ENCODE measurements around the gene NDP.

The NDP gene

DNA sequence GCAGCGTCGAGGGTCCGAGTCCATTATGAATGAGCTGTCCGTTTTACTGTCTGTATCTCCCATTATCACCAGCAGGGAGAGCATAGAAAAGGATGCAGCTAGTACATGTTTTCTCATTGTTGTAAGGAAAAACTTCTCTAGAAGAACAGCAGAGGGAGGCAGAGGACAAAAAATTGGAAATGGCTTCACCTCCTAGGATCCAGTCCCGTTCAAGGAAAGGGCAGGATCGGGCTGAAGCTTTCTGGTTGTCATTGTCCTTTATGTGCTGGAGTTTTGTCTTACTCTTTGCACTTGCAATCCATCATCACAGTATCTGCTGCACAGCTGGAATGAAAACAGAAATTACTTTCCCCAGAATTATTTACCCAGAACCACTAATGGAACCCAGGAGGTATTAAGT, 14.7 kb downstream of the NDP start:
- Histone ChIP-seq H3F3A (ENCODE audit: insufficient read depth) (no peaks in the 10 kb centered on the region), H3K4me2 (ENCODE audit: low read depth, low read length, poor library complexity, severe bottlenecking) (no peak overlapping the region), H3K9ac (ENCODE audit: low read length) (no peak overlapping the region), H3K36me3 (ENCODE audit: low read length) (no peaks in the 10 kb centered on the region), H4K20me1 (ENCODE audit: low read depth, low read length) (no peaks in the 10 kb centered on the region), H2AFZ (ENCODE audit: low read depth, low read length, severe bottlenecking) (no peak overlapping the region), H3K79me2 (ENCODE audit: insufficient read depth, low read length) (no peaks in the 10 kb centered on the region), H3K27ac (ENCODE audit: low read depth, low read length) (no peak overlapping the region), H3K27me3 (ENCODE audit: low read length) (no peaks in the 10 kb centered on the region), H3K9me3 (ENCODE audit: insufficient read depth, low read length) (no peaks in the 10 kb centered on the region), H3K9me2 (replicated peaks; ENCODE audit: insufficient read depth, low read length) (no peaks in the 10 kb centered on the region), H3K4me3 (ENCODE audit: insufficient read depth, low read length, poor library complexity, severe bottlenecking) (no peak overlapping the region)
- no peak for TF ChIP-seq EZH2phosphoT487 (conservative IDR thresholded peaks at IDR 0.05; ENCODE audit: low read length)
- TF ChIP-seq, protein P1, sequence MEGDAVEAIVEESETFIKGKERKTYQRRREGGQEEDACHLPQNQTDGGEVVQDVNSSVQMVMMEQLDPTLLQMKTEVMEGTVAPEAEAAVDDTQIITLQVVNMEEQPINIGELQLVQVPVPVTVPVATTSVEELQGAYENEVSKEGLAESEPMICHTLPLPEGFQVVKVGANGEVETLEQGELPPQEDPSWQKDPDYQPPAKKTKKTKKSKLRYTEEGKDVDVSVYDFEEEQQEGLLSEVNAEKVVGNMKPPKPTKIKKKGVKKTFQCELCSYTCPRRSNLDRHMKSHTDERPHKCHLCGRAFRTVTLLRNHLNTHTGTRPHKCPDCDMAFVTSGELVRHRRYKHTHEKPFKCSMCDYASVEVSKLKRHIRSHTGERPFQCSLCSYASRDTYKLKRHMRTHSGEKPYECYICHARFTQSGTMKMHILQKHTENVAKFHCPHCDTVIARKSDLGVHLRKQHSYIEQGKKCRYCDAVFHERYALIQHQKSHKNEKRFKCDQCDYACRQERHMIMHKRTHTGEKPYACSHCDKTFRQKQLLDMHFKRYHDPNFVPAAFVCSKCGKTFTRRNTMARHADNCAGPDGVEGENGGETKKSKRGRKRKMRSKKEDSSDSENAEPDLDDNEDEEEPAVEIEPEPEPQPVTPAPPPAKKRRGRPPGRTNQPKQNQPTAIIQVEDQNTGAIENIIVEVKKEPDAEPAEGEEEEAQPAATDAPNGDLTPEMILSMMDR (IDR thresholded peaks at IDR 0.05; ENCODE audit: insufficient read depth, low read length, poor library complexity, severe bottlenecking) = no peak

DNA sequence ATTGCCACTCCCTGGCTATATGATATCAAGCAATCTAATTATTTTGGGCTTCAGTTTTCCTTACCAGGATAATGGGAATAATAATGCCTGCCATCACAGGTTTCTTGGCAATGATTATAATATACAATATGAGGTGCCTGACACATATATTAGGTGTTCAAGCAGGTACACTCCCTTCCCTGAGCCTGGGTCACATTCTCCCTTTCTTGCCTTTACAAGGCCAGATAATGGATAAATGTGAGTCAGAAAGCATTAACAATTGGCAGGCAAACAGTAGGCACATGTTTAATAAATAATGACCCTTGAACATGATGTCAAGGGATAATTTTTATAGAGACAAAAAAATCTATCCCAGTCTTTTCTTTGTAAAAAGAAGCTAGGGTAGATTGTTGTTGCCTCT, 17.2 kb downstream of the NDP start:
- H3K4me3 ChIP-seq (ENCODE audit: insufficient read depth, low read length, poor library complexity, severe bottlenecking) = no peak overlapping the region
- H3K36me3 ChIP-seq (ENCODE audit: low read length) = no peaks in the 10 kb centered on the region
- no peaks in the 10 kb centered on the region for H3F3A ChIP-seq (ENCODE audit: insufficient read depth)
- no peak overlapping the region for H3K9ac ChIP-seq (ENCODE audit: low read length)
- TF ChIP-seq, protein P1 (IDR thresholded peaks at IDR 0.05; ENCODE audit: insufficient read depth, low read length, poor library complexity, severe bottlenecking) = no peak
- no peak for TF ChIP-seq EZH2phosphoT487 (conservative IDR thresholded peaks at IDR 0.05; ENCODE audit: low read length)
- no peaks in the 10 kb centered on the region for H3K27me3 ChIP-seq (ENCODE audit: low read length)
- no peaks in the 10 kb centered on the region for H3K79me2 ChIP-seq (ENCODE audit: insufficient read depth, low read length)
- H3K4me2 ChIP-seq (ENCODE audit: low read depth, low read length, poor library complexity, severe bottlenecking) = no peak overlapping the region
- H3K27ac ChIP-seq (ENCODE audit: low read depth, low read length) = no peak overlapping the region
- no peak overlapping the region for H2AFZ ChIP-seq (ENCODE audit: low read depth, low read length, severe bottlenecking)
- no peaks in the 10 kb centered on the region for H3K9me3 ChIP-seq (ENCODE audit: insufficient read depth, low read length)
- no peaks in the 10 kb centered on the region for H3K9me2 ChIP-seq (replicated peaks; ENCODE audit: insufficient read depth, low read length)
- H4K20me1 ChIP-seq (ENCODE audit: low read depth, low read length) = no peaks in the 10 kb centered on the region

DNA sequence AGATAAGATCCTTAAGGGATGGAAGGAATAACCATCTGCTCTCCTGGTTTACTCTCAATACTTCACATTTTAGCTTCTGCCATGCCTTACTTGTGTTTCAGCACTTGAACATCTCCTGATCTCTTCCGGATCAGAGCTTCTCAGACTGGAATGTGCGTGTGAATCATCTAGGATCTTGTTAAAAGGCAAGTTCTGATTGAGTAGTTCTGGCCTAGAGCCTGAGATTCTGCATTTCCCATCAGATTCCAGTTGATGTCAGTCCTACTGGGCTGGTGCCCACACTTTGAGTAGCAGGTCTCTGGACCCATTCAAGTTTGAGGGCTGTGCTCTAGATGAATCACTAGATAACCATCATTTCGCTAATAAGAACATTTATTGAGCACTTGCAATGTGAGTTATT, 20.0 kb downstream of the NDP start:
- Histone ChIP-seq H3K9me2 (replicated peaks; ENCODE audit: insufficient read depth, low read length) (no peaks in the 10 kb centered on the region), H3K9me3 (ENCODE audit: insufficient read depth, low read length) (no peaks in the 10 kb centered on the region), H4K20me1 (ENCODE audit: low read depth, low read length) (no peaks in the 10 kb centered on the region), H3K9ac (ENCODE audit: low read length) (no peak overlapping the region), H3K4me2 (ENCODE audit: low read depth, low read length, poor library complexity, severe bottlenecking) (no peak overlapping the region), H3K4me3 (ENCODE audit: insufficient read depth, low read length, poor library complexity, severe bottlenecking) (no peak overlapping the region), H2AFZ (ENCODE audit: low read depth, low read length, severe bottlenecking) (no peak overlapping the region), H3K36me3 (ENCODE audit: low read length) (no peaks in the 10 kb centered on the region), H3K27ac (ENCODE audit: low read depth, low read length) (no peak overlapping the region), H3K79me2 (ENCODE audit: insufficient read depth, low read length) (no peaks in the 10 kb centered on the region), H3K27me3 (ENCODE audit: low read length) (no peaks in the 10 kb centered on the region), H3F3A (ENCODE audit: insufficient read depth) (no peaks in the 10 kb centered on the region)
- TF ChIP-seq, protein P1 (IDR thresholded peaks at IDR 0.05; ENCODE audit: insufficient read depth, low read length, poor library complexity, severe bottlenecking) = no peak
- TF ChIP-seq EZH2phosphoT487 (conservative IDR thresholded peaks at IDR 0.05; ENCODE audit: low read length) = no peak
